HepG2 (cell line): ENCODE data around the gene RHOT2. TPM values are rescaled to one million over a fixed set of nuclear protein-coding genes. Genes with fewer than 3 reads are reported as not detected.
A peak's percentile ranks its signal among the peaks of the same experiment; 100 is the strongest.

Experiments
- CBFB ChIP-seq: sonication (generic); formaldehyde crosslinking; IDR thresholded peaks from 2 replicates; pipeline ENCODE4 v1.4.0; 2020; ENCODE audit warnings: missing genetic modification reagents
- CEBPB ChIP-seq: IDR thresholded peaks from 2 replicates; pipeline ENCODE4 v1.6.1; 2011; ENCODE audit warnings: low read depth, low read length, improper control_type of control experiment, borderline replicate concordance
- CEBPG ChIP-seq: IDR thresholded peaks from 2 replicates; pipeline ENCODE4 v1.6.1; 2016
- ETV5 ChIP-seq: IDR thresholded peaks from 2 replicates; pipeline ENCODE4 v1.6.1; 2018; ENCODE audit warnings: missing biosample characterization, missing genetic modification reagents, inconsistent platforms, borderline replicate concordance
- FLYWCH1 ChIP-seq: sonication (generic); formaldehyde crosslinking; IDR thresholded peaks from 2 replicates; pipeline ENCODE4 v1.8.1; 2023; ENCODE audit warnings: mild to moderate bottlenecking, missing genetic modification reagents
- HES4 ChIP-seq: sonication (generic); formaldehyde crosslinking; IDR thresholded peaks from 2 replicates; pipeline ENCODE4 v1.9.0; 2021; ENCODE audit warnings: mild to moderate bottlenecking, missing genetic modification reagents, borderline replicate concordance
- KLF12 ChIP-seq: sonication (generic); formaldehyde crosslinking; IDR thresholded peaks from 2 replicates; pipeline ENCODE4 v1.4.0; 2020; ENCODE audit warnings: missing genetic modification reagents, borderline replicate concordance
- NFIB ChIP-seq: sonication (generic); formaldehyde crosslinking; IDR thresholded peaks from 2 replicates; pipeline ENCODE4 v1.9.0; 2021; ENCODE audit warnings: missing genetic modification reagents, mild to moderate bottlenecking, borderline replicate concordance
- NPAS2 ChIP-seq: sonication (generic); formaldehyde crosslinking; IDR thresholded peaks from 2 replicates; pipeline ENCODE4 v1.8.0; 2022; ENCODE audit warnings: mild to moderate bottlenecking, missing genetic modification reagents, borderline replicate concordance
- NR1H2 ChIP-seq: sonication (generic); formaldehyde crosslinking; IDR thresholded peaks from 2 replicates; pipeline ENCODE4 v1.8.1; 2022; ENCODE audit warnings: low read depth, missing genetic modification reagents, borderline replicate concordance
- NR2C2 ChIP-seq: sonication (generic); formaldehyde crosslinking; IDR thresholded peaks from 2 replicates; pipeline ENCODE4 v1.4.0; 2020; ENCODE audit warnings: missing genetic modification reagents, mild to moderate bottlenecking, moderate library complexity, borderline replicate concordance
- PHB2 ChIP-seq: fragments of 450-650 bp; IDR thresholded peaks from 2 replicates; pipeline ENCODE4 v1.6.1; 2018; ENCODE audit not compliant: partially characterized antibody
- PLRG1 ChIP-seq: fragments of 450-650 bp; conservative IDR thresholded peaks from 2 replicates; pipeline ENCODE4 v1.6.1; 2016
- STAT5B ChIP-seq: sonication (generic); formaldehyde crosslinking; IDR thresholded peaks from 2 replicates; pipeline ENCODE4 v1.4.0; 2020; ENCODE audit warnings: missing genetic modification reagents
- ZC3H4 ChIP-seq: sonication (generic); formaldehyde crosslinking; IDR thresholded peaks from 2 replicates; pipeline ENCODE4 v1.4.0; 2020; ENCODE audit warnings: missing genetic modification reagents, borderline replicate concordance
- ZNF12 ChIP-seq: sonication (generic); formaldehyde crosslinking; IDR thresholded peaks from 2 replicates; pipeline ENCODE4 v1.5.0; 2020; ENCODE audit warnings: missing genetic modification reagents
- ZNF331 ChIP-seq: sonication (generic); formaldehyde crosslinking; IDR thresholded peaks from 2 replicates; pipeline ENCODE4 v1.4.0; 2020; ENCODE audit warnings: missing genetic modification reagents
- ZNF788 ChIP-seq: sonication (generic); formaldehyde crosslinking; IDR thresholded peaks from 2 replicates; pipeline ENCODE4 v1.5.0; 2020; ENCODE audit warnings: mild to moderate bottlenecking, missing genetic modification reagents, borderline replicate concordance
- polyA plus RNA-seq, 8 experiments: library from polyadenylated mRNA; depleted of rRNA in 3 of 8; stranded (reverse) in 7 of 8; unstranded in 1 of 8; fragments of >200 nt; fragmentation: Illumina TruSeq in 4 of 8; extraction: Trizol in 4 of 8; gene quantifications; 2 replicates each; pipeline versions ENCODE4 v1.2.1 to v1.2.3, GENCODE V29; 2011 to 2016; ENCODE audit warnings: low read depth in 4 of 8, missing spikeins in 1 of 8, mixed read lengths in 1 of 8; ENCODE audit not compliant: insufficient read depth in 1 of 8
- total RNA-seq, 5 experiments: library from RNA; depleted of rRNA; stranded (reverse); fragments of >200 nt; fragmentation: Illumina TruSeq; extraction: Trizol; gene quantifications; 2 replicates each; pipeline ENCODE4 v1.2.3, GENCODE V29; 2016; ENCODE audit warnings: low read depth in 1 of 5
- TF ChIP-seq, protein P1 (sequence below): sonication (generic); formaldehyde crosslinking; IDR thresholded peaks from 2 replicates; pipeline ENCODE4; 2020; ENCODE audit warnings: missing genetic modification reagents, mild to moderate bottlenecking, borderline replicate concordance
- TF ChIP-seq, protein P2 (sequence below), 2 experiments: sonication (generic) in 1 of 2; formaldehyde crosslinking in 1 of 2; IDR thresholded peaks; 2 replicates each; pipeline versions ENCODE4 v1.6.1 to v1.9.0; 2014 to 2022; ENCODE audit warnings: antibody characterized with exemption in 1 of 2, borderline replicate concordance in 1 of 2, inconsistent platforms in 1 of 2, low read depth in 1 of 2, missing genetic modification reagents in 1 of 2

RHOT2 gene
- total and polyA plus RNA-seq, 2 of the 13 experiments (the other 11 are each of a cell fraction or from before 2014, with no cell fraction given): 63.6 to 76.9 TPM

DNA sequence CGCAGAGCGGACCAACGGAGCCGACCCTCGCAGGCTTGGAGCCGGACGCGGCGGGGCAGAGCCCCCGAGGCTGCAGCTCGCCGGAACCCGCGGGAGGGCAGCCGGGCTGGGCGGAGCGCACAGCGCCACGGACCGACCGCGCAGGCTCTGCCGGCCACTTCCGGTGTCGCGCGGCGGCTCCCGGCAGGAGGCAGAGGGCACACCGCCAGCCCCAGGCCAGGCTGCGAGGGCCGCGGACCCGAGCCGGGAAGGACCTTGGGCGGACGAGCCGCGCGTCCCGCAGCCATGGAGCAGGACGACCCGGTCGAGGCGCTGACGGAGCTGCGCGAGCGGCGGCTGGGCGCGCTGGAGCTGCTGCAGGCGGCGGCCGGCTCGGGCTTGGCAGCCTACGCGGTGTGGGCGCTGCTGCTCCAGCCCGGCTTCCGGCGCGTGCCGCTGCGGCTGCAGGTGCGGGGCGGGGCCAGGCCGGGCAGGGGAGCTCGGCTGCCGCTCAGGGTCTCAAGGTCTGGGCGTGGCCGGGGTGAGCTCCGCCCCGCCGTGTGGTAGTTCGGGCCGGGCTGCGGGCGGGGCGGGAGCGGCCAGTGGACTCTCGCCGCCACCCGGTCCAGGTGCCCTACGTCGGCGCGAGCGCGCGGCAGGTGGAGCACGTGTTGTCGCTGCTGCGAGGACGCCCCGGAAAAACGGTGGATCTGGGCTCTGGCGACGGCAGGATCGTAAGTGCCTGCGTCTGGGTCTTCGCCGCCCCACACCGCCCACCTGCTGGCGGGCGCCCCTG lies 53.2 kb downstream of the RHOT2 start, which contains the start of gene ANTKMT (continued):
- TF ChIP-seq, protein P1, sequence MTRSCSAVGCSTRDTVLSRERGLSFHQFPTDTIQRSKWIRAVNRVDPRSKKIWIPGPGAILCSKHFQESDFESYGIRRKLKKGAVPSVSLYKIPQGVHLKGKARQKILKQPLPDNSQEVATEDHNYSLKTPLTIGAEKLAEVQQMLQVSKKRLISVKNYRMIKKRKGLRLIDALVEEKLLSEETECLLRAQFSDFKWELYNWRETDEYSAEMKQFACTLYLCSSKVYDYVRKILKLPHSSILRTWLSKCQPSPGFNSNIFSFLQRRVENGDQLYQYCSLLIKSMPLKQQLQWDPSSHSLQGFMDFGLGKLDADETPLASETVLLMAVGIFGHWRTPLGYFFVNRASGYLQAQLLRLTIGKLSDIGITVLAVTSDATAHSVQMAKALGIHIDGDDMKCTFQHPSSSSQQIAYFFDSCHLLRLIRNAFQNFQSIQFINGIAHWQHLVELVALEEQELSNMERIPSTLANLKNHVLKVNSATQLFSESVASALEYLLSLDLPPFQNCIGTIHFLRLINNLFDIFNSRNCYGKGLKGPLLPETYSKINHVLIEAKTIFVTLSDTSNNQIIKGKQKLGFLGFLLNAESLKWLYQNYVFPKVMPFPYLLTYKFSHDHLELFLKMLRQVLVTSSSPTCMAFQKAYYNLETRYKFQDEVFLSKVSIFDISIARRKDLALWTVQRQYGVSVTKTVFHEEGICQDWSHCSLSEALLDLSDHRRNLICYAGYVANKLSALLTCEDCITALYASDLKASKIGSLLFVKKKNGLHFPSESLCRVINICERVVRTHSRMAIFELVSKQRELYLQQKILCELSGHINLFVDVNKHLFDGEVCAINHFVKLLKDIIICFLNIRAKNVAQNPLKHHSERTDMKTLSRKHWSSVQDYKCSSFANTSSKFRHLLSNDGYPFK (CRISPR knock-in tag): 0 out of 2 replicates have a peak, but pooled peaks have one; percentile 17
- TF ChIP-seq NR2C2 (CRISPR knock-in tag) (peak; percentile 83), KLF12 (CRISPR knock-in tag) (peak; percentile 65; the same call in 1 of the 2 replicates), CEBPB (no peak), ZNF12 (CRISPR knock-in tag) (0 out of 2 replicates have a peak, but pooled peaks have one; percentile 20), NR1H2 (CRISPR knock-in tag) (no peak), HES4 (peak; percentile 91), STAT5B (no peak), NPAS2 (CRISPR knock-in tag) (no peak), PLRG1 (no peak), PHB2 (no peak), CBFB (CRISPR knock-in tag) (no peak; the same call in 1 of the 2 replicates), FLYWCH1 (CRISPR knock-in tag) (0 out of 2 replicates have a peak, but pooled peaks have one; percentile 85), ZC3H4 (no peak), NFIB (CRISPR knock-in tag) (no peak), ZNF331 (CRISPR knock-in tag) (peak; percentile 67; the same call in 1 of the 2 replicates), CEBPG (CRISPR knock-in tag) (no peak), ETV5 (CRISPR knock-in tag) (peak; percentile 61; the same call in 1 of the 2 replicates), ZNF788 (CRISPR knock-in tag) (0 out of 2 replicates have a peak, but pooled peaks have one; percentile 47)
- TF ChIP-seq, protein P2, sequence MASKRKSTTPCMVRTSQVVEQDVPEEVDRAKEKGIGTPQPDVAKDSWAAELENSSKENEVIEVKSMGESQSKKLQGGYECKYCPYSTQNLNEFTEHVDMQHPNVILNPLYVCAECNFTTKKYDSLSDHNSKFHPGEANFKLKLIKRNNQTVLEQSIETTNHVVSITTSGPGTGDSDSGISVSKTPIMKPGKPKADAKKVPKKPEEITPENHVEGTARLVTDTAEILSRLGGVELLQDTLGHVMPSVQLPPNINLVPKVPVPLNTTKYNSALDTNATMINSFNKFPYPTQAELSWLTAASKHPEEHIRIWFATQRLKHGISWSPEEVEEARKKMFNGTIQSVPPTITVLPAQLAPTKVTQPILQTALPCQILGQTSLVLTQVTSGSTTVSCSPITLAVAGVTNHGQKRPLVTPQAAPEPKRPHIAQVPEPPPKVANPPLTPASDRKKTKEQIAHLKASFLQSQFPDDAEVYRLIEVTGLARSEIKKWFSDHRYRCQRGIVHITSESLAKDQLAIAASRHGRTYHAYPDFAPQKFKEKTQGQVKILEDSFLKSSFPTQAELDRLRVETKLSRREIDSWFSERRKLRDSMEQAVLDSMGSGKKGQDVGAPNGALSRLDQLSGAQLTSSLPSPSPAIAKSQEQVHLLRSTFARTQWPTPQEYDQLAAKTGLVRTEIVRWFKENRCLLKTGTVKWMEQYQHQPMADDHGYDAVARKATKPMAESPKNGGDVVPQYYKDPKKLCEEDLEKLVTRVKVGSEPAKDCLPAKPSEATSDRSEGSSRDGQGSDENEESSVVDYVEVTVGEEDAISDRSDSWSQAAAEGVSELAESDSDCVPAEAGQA (IDR thresholded peaks at IDR 0.05; ENCODE audit: low read depth): no peak
- TF ChIP-seq, protein P2 (CRISPR knock-in tag; IDR thresholded peaks at IDR 0.05; ENCODE audit: borderline replicate concordance): no peak; the same call in 1 of the 2 replicates
